Superior temporal gyrus (tissue), 1 donor: ENCODE data around the gene EI24.

ENCODE experiments used
- DNase-seq: peaks from one replicate; pipeline ENCODE4 v3.0.0-alpha.2; 2016; ENCODE audit errors: extremely low spot score

EI24 gene

GRCh38 chr11:125627236-125627910, 58.1 kb downstream of the EI24 start:
- no peak for DNase-seq
